Stimulated activated CD8-positive, alpha-beta memory T cell treated with anti-CD3 and anti-CD28 coated beads, Interleukin-7, amount 100 ng/mL, for 48 hours (primary cell): Measurements from ENCODE around the gene PSAP.

Experiments used
- DNase-seq, 2 donors: peaks; one replicate each; pipeline ENCODE4 v3.0.0-alpha.2; 2020; ENCODE audit warnings: low read depth in 1 of 2; ENCODE audit errors: extremely low read depth in 1 of 2

PSAP gene

DNA sequence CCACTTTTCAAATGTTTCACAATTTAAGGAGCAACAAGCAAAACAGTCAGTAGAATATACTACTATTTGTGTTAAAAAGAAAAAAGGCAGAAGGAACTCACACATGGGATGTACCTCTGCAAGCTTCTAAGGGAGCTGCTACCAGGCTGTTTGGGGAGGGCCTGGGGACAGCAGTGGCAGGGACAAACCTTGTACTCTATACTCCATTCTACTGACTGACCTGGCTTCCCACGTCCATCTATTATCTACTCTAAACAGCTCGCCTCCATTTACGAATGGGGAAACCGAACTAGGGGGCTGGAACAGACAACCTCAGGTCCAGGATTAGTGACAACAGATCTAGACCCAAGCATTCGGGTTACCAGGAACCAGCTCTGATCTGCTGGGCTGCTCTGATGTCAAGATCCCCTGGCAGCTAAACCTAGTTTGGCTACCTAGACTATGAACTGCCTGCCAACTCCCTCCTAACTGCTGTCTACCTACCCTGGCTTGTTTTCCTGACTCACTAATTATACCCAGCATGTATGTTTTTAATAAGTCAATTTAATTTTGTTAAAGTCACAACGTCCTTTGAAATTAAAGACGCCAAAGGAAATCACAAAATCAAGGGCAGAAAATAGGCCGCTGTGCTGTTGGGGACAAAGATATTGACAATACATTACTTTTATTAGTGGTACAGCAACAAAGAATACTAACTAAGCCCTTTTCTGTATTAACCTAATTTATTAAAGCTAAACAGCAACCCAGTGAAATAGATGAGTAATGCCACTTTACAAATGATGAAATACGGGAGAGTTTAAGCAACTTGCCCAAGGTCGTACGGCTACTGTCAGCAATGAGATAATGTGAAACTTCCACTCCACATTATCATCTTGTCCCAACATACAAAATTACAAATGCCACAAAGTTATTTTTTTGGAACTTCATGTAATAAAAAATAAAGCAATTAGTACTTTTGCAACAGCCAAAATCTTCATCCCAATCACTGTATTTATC is 5.3 kb downstream of the PSAP start:
- DNase-seq, result no peak

DNA sequence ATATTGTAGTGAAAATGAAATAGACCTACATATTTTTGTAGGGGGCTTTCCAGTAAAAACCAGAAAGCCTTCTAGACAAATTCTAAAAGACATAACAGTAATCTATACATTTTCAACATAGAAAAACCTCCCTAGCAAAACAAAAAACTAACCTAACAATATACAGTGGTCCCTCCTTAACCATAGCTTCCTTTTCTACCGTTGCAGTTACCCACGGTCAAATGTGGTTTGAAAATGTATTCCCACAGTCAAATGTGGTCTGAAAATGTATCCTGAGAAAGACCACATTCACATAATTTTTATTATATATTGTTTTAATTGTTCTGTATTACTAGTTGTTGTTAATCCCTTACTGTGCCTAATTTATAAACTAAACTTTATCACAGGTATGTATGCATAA is 6.4 kb downstream of the PSAP start:
- DNase-seq, result no peak

DNA sequence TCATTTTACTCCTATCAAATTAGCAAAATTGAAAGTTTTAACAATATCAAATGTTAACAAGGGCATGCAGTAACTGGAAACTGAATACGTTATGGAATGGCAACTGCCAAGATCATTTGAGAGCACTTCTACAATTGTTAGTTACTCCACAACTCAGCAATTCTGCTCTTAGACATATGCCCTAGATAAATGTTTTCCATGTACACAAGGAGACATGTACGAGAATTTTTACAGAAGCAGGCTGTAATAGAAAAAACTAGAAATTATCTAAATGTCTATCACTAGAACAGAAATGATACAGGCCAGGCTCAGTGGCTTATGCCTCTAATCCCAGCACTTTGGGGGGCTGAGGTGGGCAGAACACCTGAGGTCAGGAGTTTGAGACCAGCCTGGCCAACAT is 7.0 kb downstream of the PSAP start:
- no peak for DNase-seq

DNA sequence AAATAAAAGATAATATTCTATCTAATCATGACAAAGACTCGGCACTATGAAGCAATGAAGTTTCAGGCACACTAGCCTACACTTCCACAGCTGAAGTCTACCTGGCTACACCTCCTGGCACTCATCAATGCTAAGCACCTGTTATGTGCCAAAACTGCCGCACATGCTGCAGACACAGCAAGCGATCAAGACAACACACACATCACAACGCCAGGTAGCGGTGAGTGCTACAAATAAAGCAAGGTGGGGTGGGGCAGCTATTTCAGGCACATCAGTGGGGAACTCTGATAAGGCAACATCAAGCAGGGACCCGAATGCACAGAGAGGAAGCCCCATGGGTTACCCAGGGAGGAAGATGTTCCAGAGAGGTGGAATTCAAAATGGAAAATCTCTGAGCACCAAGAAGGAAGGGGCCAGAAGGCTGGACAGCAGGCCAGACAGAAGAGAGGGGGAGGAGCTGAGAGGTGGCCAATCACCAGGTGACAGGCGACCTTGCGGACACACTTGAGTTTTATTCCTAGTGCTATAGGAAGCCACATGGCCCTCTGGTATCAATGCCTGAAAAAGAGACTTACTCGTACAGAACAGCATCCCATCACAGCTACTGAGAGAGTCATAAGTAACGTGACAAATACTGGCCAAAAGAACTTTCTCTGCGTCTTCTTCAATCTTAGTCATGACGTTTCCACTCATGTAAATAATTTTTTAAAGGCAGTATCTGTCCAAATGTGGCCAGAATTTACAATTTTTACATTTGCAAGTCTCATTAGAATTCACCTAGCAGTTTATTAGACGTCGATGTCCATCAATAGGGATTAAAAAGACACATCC is 8.0 kb downstream of the PSAP start:
- DNase-seq, result no peak

DNA sequence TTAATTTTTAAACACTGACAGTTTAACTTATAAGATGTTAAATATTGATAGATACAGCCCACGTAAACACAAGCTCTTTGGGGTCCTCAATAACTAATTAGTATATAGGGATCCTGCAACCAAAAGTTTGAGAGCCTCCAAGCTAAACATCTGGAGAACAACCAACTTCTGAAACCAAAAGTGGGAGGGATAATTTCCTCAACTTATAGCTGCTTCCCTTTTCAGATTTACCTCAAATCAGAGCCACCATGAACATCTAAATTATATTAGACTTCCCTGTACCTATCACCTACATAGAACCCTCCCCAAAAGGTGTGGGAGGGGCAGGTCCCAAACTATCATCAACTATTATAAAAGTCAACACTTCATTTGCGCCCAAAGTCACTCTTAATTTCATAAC is 8.6 kb downstream of the PSAP start:
- DNase-seq, result no peak

DNA sequence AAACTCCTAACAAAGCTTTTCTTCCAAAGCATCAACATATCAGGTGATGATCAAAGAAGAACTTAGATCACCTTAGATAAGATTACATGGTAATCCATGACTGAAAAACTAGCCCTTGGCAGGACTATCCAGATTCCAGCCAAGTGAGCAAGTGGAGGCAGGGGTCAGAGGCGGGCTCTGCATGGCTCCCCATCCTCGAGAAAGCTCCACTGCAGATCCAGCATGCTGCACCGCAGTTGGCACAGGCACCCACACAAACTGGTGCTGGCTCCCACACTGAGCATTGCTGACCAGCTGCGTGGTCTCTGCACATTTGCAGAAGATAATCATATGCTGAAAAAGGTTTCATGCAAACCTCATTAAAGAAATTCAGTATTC is 10.1 kb downstream of the PSAP start:
- DNase-seq, result no peak

DNA sequence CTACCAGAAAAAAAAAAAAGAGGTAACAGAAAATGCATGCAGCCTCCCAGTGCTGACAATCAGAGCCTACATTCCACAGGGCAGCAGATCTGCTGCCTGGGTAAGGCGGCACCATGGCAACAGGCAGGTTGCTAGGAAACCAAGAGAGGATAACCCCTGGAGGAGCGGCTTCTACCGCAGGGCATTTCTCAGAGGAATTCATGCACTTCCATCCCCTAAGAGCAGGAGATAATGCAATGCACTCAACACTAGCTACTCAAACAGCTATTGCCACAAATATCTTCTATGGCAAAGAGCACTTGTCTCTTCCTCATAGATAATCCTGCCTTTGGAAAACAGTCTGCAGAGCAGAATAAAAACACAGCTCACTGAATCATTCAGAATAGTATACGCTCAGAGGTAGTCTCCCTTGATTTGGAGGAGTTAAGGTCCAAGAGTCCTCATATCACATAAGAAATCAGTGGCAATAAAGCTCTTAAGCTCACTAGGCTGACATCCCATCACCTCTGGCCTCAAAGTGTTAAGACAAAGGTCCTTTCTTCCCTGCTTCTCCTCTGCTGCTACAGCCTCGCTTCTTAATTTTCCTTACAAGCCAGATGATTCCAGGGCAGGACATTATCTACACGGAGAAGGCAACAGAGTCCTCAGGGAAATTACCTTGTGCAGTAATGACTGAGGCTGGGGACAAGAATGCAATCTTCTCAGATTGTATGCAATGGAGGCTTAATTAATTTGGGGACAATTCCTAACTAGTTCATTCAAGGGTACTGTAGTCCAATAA is 10.7 kb downstream of the PSAP start:
- DNase-seq, result no peak

DNA sequence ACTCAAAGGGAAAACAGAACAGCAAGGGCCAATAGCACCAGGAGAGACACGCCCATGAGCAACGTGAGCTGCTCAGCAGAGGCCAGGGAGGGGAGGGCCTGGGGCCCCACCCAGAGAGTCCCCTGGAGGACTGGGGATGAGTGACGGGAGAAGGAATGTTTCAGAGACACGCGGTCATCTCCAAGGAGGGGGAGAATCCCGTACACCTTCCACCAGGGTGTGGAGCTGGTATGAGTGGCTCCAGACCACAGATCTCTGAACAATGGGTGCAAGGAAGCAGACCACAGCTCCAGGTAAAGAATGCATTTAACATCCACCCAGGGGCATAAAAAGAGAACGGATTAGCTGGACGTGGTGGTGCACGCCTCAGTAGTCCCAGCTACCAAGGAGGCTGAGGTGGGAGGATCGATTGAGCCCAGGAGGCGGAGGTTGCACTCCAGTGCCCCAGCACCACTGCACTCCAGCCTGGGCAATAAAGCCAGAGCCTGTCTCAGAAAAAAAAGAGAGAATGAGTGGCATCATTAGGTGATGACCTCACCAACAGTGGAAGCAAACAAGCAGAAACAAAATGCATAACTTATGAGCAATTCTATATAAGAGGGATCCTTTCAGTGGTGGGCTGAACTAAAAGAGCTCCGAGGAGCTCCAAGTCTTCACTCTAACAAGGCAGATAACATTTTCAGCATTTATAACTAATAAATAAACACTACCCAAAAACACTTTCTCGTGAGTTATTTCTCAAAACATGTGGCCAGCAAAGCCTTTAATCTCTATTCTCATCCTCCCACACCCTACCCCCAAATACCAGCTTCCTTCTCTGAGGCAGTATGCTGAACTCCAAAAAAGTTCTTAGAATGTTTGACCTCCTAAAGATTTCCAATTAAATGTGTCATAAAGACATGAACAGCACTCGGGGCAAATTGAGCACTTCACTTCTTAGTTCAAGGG is 12.5 kb downstream of the PSAP start:
- DNase-seq, result no peak

DNA sequence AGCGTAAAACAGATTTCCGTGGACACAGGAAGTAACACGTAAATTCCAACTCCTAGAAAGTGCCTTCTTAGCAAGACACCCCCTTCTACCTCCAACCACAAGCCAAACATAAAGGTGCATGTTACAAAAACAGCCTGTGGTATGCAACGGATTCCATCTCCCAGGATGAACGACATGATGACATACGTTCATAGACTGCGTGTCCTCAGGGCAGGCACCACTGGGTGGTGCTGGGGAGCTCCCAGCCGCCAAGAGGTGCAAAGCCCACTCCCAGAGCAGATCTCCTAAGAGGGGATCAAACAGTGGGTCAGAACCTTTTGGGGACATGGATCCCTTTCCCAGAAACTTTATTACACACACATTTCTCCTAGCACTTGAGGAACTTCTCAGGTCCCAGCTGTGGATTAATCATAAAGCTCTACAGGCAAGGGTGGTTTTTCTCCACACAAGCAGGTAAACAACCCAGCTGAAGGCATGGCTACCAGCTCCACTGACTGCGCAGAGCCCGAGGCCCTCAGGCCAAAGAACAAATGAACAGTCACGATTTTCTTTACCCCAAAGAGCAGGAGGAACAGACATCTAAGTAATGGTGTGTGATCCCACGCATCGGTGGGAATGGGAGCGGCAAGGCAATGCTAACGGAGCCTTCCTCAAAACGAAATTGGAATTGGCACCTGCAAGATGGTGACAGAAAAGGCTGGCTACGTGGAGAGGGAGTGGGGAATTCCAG is 13.8 kb downstream of the PSAP start:
- DNase-seq, result no peak

DNA sequence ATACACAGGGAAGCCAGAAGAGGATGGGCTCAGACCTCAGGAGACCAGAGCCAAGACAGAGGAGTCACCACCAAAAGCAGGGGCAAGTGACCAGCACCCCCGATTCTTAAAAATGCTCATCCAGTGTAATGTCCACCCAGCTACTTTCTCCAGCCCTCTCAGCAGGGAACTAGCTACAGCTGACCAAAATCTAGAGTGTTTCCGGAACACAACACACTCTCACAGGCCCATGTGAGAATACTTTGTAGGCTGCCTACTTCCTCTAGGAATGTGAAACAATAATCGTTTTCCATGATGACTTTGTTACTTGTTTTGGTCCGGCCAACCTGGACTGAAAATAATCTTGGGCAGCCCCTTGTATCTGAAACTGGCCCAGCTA is 14.5 kb downstream of the PSAP start:
- no peak for DNase-seq

DNA sequence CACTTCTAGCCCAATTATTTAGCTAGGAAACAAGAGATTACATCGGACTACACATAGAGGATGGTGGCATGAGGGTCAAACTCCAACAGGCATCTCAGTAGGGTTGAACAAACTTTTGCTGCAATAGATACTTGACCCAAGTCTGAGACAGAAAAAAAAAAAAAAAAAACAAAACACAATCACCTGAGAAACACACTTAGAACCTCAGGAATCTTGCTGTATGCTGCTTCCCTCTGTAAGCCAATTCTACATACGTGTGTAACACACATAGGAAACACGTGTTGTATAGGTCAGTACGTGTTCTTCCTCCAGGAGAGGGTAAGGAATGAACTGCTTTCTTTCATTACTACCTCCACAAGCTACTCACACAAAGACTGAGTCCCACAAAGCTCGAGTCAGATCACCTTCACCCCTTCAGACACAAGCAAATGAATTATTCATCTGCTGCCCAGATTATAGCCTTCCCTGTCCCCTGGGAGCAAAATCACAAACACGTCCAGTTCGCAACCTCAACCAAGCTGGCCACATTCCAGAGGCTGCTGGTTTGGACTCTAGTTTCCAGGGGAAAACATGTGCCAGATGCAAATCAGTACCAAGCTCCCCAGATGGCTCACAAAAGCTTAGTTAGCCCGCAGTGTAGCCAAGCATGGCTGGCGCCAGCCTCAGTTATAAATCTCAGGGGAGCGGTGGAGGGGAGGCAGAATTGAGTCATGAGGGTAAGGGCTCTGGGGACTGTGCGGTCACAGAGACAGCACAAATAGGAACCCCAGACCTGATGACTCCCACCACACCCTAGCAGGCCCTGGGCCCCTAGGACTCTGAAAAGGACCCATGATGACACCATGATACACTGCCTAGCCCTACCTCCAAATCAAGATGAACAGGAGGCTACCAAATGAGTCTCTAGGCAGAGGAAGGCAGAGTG is 15.1 kb downstream of the PSAP start:
- no peak for DNase-seq

DNA sequence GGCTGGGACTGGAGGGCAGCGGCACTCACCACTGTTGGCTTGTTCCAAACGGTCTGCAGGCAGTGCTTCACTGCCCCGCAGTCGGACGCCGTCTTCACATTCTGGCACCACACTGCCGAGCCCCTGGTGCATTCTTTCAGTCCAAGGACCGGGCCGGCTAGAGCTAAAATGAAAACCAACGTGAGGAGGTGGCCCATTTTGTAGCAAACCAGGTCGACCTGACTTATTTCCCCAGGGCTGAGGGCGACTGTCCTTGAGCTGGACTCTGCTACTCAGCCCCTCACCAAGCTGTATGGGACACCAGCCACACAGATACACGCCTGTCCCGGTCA is 16.7 kb downstream of the PSAP start:
- no peak for DNase-seq

DNA sequence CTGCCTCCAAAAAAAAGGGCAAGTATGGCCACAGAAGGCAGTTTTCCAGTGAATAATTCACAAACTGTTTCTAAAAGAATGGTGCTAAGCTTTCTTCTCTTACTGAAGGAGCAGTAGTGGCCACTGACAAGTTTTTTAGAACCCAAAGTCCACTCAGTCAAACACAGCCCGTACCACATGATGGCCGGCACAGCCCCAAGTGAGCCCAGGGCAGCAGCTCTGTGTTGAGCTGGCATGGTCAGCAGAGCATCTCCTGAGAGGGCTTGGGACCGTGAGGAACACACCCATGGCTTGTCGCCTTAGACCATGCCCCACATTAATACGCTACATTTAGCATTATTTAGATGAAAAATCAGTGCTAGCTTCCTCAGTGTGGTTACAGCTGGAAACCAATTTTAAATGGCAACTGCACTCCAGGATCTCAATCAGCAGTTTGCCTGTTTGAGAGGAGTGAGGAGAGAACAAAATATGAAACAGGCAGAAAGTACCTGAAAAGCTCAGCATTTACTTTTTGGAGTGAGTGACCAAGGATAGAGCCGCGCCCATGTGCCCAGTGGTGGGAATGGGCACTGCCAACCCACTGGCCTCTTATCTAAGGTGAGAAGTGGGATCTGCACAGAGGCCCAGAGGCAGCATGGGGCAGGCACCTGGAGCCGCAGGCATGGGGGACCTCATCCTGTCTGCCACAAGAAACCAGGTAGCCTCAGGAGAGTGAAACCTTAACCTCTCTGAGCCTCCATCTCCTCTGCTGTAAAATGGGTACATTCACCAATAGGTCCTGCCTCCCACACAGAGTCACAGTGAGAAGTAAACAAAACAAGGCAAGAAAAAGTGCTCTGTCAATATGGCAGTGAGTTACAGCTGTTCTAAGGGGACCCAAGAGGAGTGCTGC is 17.4 kb downstream of the PSAP start:
- no peak for DNase-seq

DNA sequence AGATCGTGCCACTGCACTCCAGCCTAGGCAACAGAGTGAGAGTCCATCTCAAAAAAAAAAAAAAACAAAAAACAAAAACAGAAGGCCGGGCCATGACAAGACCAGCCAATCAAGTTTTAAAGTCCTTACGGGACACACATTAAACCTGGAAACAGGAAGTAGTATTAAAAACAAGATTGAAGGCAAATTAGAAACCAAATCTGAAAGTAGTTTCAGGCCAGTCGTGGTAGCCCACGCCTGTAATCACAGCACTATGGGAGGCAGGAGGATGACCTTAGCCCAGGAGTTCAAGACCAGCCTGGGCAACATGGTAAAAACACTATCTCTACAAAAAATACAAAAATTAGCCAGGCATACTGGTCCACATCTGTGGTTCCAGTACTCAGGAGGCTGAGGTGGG is 18.1 kb downstream of the PSAP start:
- DNase-seq, result no peak

DNA sequence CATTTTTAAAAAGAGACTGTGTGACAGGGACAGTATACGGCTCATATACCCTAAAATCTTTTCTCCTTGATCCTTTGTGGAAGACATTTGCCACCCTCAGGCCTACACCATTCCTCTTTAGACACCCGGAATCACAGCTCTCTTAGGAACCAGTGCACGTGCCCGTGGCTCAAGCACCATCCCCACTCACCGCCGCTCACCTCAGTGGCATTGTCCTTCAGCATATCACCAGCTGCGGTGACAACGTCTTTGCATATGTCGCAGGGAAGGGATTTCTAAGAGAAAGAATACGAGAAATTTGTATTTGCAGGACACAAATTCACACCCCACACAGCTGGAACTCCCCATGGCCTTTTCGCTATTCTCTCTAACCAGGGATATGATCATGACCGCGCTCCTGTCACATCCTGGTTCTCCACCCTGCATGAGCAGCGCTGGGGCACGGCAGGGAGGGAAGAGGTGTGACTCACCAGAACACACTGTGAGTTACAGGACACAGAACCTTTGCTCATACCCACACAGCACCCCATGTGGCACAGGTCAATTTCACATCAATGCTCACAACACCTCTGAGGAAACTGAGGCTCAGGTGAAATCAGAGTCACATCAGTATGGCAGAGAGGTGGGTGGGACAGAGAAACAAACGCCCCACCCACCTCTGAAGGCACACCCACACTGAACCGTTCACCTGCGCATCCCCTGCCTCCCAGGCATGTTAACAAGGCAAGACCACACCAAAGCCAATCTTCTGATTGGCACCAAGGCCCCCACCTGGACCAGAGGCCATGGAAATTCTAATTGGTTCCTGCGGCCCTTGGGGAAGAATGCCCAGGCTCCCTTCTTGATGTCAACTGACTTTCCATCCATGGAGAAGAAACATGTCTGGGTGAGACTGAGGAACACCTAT is 19.2 kb downstream of the PSAP start:
- no peak for DNase-seq

DNA sequence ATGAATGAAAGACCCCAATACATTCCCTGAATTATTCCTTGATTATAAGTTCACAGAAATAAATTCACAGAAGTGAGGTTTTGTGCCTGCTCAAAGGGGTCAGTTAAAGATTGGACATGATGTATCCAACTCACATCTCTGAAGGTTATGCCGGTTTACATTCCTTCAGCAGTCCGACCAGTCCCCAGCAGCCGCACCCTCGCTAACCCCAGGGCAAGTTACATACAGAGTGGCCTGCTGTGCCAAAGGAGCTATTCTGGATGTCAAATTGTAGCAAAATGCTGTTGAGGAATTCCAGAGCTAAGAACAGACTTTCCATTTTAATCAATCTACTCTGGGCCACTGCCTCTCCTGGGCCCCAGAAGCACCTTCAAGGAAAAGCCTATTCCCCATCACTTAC is 20.3 kb downstream of the PSAP start:
- DNase-seq, result no peak

DNA sequence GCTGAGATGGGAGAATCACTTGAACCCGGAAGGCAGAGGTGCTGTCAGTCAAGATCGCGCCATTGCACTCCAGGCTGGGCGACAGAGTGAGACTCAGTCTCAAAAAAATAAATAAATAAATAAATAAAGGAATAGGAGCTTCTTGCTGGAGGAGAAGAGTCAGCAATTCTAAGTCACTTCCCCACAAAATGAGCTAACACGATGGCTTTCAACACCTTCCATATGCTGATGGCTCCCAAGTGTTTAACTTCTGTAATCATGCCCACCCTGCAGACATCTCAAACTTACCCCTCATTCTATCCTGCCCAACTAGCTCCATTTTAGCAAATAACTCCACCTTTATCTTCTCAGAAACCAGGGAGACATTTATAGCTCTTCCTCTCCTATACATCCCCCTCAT is 21.2 kb downstream of the PSAP start:
- DNase-seq, result no peak
